MM.1S (cell line): ENCODE measurements around the gene VKORC1.

ENCODE experiments used
- CTCF ChIP-seq: fragments of 300-600 bp; sonication (generic); IDR thresholded peaks from 2 replicates; pipeline ENCODE4 v1.5.1; 2016; ENCODE audit warnings: antibody characterized with exemption, low read length, mixed read lengths
- EZH2 ChIP-seq: fragments of 300-600 bp; sonication (generic); optimal IDR thresholded peaks from 2 replicates; pipeline ENCODE3; 2017; ENCODE audit warnings: low read depth, mild to moderate bottlenecking, antibody characterized with exemption, low read length, mixed read lengths
- EZH2phosphoT487 ChIP-seq: fragments of 300-600 bp; sonication (generic); IDR thresholded peaks from 2 replicates; pipeline ENCODE4 v1.6.1; 2018; ENCODE audit warnings: antibody characterized with exemption, low read length

GRCh38 chr16:31099860-31100638 lies 5.5 kb upstream of the VKORC1 start:
- no peak for TF ChIP-seq CTCF
- no peak for TF ChIP-seq EZH2phosphoT487
- no peak for TF ChIP-seq EZH2
